ENCODE measurements around the gene IMMP2L.

The IMMP2L gene

GRCh38 chr7:111381590-111381989 lies 180.7 kb downstream of the IMMP2L start:
- Histone ChIP-seq H3K9me3 (no peaks in the 10 kb centered on the region), H3K4me3 (ENCODE audit: low read depth in 1 of 2, low read length in 1 of 2) (no peak overlapping the region), H3K27ac (no peak overlapping the region), H3K36me3 (no peaks in the 10 kb centered on the region), H3K4me1 (ENCODE audit: control insufficient read depth in 1 of 2, insufficient read depth in 1 of 2, low read depth in 1 of 2, low read length in 1 of 2) (no peaks in the 10 kb centered on the region), H3K27me3 (no peaks in the 10 kb centered on the region)
- TF ChIP-seq CTCF (IDR thresholded peaks at IDR 0.05) = no peak

GRCh38 chr7:111380945-111381344 lies 181.3 kb downstream of the IMMP2L start:
- Histone ChIP-seq H3K36me3 (no peaks in the 10 kb centered on the region), H3K4me1 (ENCODE audit: control insufficient read depth in 1 of 2, insufficient read depth in 1 of 2, low read depth in 1 of 2, low read length in 1 of 2) (no peaks in the 10 kb centered on the region), H3K9me3 (no peaks in the 10 kb centered on the region), H3K27ac (no peak overlapping the region), H3K4me3 (ENCODE audit: low read depth in 1 of 2, low read length in 1 of 2) (no peak overlapping the region), H3K27me3 (no peaks in the 10 kb centered on the region)
- no peak for TF ChIP-seq CTCF (IDR thresholded peaks at IDR 0.05)

DNA sequence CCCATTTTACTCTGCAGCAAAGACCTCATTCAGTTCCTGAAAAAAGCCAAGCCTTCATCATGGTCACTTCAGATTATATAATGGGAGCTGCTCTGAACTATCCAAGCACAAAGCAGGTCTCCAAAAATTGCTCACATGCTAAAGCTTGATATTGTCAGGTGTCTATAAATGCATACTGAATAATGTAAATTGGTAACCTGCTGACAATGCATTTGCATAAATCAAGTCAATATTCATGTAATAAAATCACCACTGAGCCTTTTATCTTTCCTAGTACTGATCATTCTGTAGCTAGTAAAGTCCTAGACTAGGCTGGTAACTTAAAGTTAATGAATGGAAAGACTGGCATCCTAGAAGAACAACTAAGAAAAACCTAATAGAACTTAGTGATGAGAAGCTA lies 188.3 kb downstream of the IMMP2L start:
- no peak for TF ChIP-seq CTCF (IDR thresholded peaks at IDR 0.05)
- H3K4me3 ChIP-seq (ENCODE audit: low read depth in 1 of 2, low read length in 1 of 2) = no peak overlapping the region
- no peaks in the 10 kb centered on the region for H3K9me3 ChIP-seq
- no peaks in the 10 kb centered on the region for H3K4me1 ChIP-seq (ENCODE audit: control insufficient read depth in 1 of 2, insufficient read depth in 1 of 2, low read depth in 1 of 2, low read length in 1 of 2)
- no peaks in the 10 kb centered on the region for H3K36me3 ChIP-seq
- H3K27me3 ChIP-seq = no peaks in the 10 kb centered on the region
- H3K27ac ChIP-seq = no peak overlapping the region

DNA sequence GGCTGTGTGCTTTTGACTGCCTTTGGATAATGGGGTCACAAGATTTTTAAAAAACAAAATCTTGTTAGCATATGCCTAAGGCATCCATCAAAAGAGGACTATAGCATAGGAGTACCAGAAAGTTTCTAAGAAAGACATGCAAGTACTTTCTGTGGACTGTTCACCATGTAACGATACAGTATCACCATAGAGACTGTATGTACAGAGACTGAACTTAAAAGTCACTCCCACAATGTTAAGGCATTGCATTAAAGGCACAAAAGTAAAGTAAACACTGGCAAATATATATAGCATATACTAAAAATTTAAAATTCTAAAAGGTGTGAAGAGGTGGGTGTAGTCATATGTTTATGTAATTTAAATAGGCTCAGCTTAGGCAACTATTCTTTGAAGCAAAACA lies 190.9 kb downstream of the IMMP2L start:
- no peaks in the 10 kb centered on the region for H3K36me3 ChIP-seq
- no peak for TF ChIP-seq CTCF (IDR thresholded peaks at IDR 0.05)
- H3K4me3 ChIP-seq (ENCODE audit: low read depth in 1 of 2, low read length in 1 of 2) = no peak overlapping the region
- H3K4me1 ChIP-seq (ENCODE audit: control insufficient read depth in 1 of 2, insufficient read depth in 1 of 2, low read depth in 1 of 2, low read length in 1 of 2) = no peaks in the 10 kb centered on the region
- no peaks in the 10 kb centered on the region for H3K27me3 ChIP-seq
- H3K27ac ChIP-seq = no peak overlapping the region
- no peaks in the 10 kb centered on the region for H3K9me3 ChIP-seq

DNA sequence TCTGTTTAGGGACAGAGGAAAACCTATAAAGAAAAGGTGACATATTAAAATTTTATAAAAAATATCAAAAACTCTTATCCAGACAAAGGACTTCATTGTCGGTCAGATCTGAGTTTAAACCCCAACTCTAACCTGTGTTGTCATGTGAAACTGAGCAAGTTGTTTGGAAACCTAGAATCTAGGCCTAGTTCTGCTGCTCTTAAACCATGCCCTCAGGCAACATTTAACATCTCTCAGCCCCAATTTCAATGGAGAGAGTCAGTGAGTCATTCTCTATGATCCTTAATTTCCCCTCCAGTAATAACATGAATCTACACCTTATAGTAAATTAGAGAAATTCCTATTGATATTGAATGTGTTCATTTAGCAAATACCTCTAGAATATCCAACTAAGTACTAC lies 192.3 kb downstream of the IMMP2L start:
- no peak overlapping the region for H3K27ac ChIP-seq
- H3K4me1 ChIP-seq (ENCODE audit: control insufficient read depth in 1 of 2, insufficient read depth in 1 of 2, low read depth in 1 of 2, low read length in 1 of 2) = no peaks in the 10 kb centered on the region
- no peak for TF ChIP-seq CTCF (IDR thresholded peaks at IDR 0.05)
- H3K4me3 ChIP-seq (ENCODE audit: low read depth in 1 of 2, low read length in 1 of 2) = no peak overlapping the region
- H3K36me3 ChIP-seq = no peaks in the 10 kb centered on the region
- no peaks in the 10 kb centered on the region for H3K27me3 ChIP-seq
- H3K9me3 ChIP-seq = no peaks in the 10 kb centered on the region
